Muscle layer of colon (tissue), 2 donors: Measurements from ENCODE around the gene SCTR.

Experiments
- H3K27ac ChIP-seq: one replicate; pipeline ENCODE4 v1.7.0; 2013; ENCODE audit warnings: low read depth, mild to moderate bottlenecking, low read length, moderate library complexity
- H3K27me3 ChIP-seq, 2 donors: one replicate each; pipeline ENCODE4 v1.7.0; 2013; ENCODE audit warnings: low read length in 2 of 2, mild to moderate bottlenecking in 2 of 2; ENCODE audit not compliant: insufficient read depth in 2 of 2, control insufficient read depth in 1 of 2
- H3K36me3 ChIP-seq: one replicate; pipeline ENCODE4 v1.7.0; 2013; ENCODE audit warnings: mild to moderate bottlenecking, low read length; ENCODE audit not compliant: insufficient read depth
- H3K4me1 ChIP-seq: one replicate; pipeline ENCODE4 v1.7.0; 2013; ENCODE audit warnings: mild to moderate bottlenecking, low read length; ENCODE audit not compliant: insufficient read depth
- H3K4me3 ChIP-seq, 2 donors: one replicate each; pipeline ENCODE4 v1.7.0; 2013; ENCODE audit warnings: low read length in 2 of 2, low read depth in 1 of 2, mild to moderate bottlenecking in 1 of 2, moderate library complexity in 1 of 2
- H3K9ac ChIP-seq: one replicate; pipeline ENCODE4 v1.7.0; 2013; ENCODE audit warnings: low read length
- H3K9me3 ChIP-seq: one replicate; pipeline ENCODE4 v1.7.0; 2013; ENCODE audit warnings: mild to moderate bottlenecking, low read length
- donor health status: abdominal sarcoma.
- donor health status: Adenocarcinoma of cecum.

The SCTR gene

DNA sequence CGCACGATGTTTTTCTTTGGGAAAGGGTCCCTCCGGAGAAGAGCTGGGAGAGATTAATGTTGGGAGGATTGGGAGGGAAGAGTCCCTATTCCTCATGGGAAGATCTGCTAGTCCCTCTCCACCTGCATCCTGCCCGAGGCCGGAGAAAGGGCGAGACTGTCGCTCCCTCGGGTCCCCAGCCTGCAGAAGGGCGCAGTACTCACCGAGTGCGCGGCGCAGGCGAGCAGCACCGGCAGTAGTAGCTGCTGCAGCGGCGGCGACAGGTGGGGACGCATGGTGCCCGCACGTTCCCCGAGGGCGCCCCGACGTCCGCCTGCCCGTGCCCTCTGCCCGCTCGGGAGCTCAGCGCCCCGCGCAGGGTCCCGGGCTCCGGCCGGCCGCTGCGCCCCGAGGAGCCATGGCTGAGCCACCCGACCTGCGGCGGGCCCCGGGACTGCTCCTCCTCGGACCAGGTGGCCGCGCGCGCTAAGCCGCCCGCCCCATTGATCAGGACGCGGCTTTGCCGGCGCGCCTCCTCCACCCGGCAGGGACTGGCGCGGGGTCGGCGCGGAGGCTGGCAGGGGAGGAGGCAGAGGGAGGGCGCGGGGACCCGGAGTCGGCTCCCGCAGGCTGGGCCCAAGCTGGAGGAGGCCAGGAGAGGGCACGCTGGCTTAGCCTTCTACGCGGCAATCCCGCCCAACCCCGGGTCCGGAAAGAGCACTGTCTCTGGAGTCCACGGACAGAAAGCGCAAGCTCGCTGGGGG, at the start of gene SCTR:
Gene SCTR, minus strand, starts transcription at position 532 of the 743 bp plus-strand sequence. Its CDS starts 257 bp downstream, at position 275.
- Histone ChIP-seq H3K27me3 (peaks cover 10 to 19% of the 10 kb centered on the region in 2 donors), H3K27ac (no peak within 1 kb of the TSS), H3K4me1 (peaks cover 11% of the 10 kb centered on the region), H3K4me3 (no peak within 1 kb of the TSS), H3K9ac (no peak within 1 kb of the TSS), H3K36me3 (no peaks in the 10 kb centered on the region), H3K9me3 (no peaks in the 10 kb centered on the region)

DNA sequence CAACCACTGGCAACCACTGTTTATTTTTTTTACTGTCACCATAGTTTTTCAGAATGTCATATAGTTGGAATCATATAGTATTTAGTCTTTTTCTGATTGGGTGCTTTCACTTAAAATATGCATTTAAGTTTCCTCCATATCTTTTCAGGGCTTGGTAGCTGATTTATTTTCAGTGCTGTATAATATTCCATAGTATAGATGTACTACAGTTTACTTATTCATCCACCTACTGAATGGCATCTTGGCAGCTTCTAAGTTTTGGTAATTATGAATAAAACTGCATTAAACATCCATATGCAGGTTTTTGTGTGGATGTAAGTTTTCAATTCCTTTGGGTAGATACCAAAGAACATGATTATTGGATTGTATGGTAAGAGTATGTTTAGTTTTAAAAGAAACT, 43.0 kb upstream of the SCTR start:
- no peaks in the 10 kb centered on the region for H3K36me3 ChIP-seq
- H3K9ac ChIP-seq: no peak overlapping the region
- no peaks in the 10 kb centered on the region for H3K9me3 ChIP-seq
- H3K4me3 ChIP-seq: no peak overlapping the region
- H3K27me3 ChIP-seq: no peaks in the 10 kb centered on the region
- no peaks in the 10 kb centered on the region for H3K4me1 ChIP-seq
- no peak overlapping the region for H3K27ac ChIP-seq

DNA sequence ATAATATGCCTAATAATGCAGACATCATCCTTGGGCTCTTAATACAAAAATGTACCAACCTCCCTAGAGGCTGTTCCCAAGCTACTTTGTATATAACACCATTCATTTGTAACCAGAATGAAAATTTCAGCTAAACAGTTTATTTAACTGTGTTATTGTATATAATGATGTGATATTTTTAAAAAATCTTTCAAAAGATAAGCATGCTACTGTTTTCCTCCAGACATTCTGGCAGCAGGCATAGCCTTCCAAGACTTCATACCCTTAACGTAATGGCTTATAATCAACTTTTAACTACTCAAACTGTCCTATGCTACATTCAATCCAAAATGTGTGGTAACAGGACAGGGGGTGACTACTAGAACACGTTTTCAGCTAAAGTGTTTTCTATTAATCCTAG, 41.2 kb upstream of the SCTR start:
- no peak overlapping the region for H3K4me3 ChIP-seq
- H3K9ac ChIP-seq: no peak overlapping the region
- H3K27ac ChIP-seq: no peak overlapping the region

DNA sequence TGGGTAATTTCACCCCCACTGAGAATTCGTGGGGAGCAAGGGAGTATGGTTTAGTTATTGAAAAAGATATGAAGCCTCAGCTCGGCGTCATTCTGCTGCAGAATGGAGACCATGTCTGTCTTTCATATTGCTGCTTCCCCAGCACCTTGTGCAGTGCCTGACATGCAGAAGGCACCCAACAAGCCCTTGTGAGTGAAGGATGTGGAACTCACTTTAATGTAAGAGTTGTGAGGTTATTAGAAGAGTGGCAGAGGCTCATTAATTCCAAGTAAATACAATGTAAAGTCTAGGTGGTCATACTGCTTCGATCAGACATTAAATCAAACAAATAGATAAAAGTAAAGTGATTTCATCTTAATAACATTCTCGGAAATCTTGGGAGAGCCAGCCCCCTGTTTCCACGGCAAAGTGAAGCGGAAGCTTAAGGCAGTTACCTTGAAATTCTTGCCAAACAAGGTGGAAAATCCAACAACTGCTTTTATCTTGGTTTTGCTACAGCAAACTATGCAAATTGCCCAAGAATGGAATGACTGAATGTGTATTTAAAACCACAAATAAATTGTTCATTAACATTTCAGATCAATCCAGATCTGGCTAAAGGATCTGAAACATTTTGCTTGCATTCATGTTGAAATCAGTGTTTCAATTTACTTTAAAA, 29.5 kb upstream of the SCTR start:
- Histone ChIP-seq H3K4me1 (peaks cover 1% of the 10 kb centered on the region), H3K9ac (no peak overlapping the region), H3K36me3 (no peaks in the 10 kb centered on the region), H3K9me3 (no peaks in the 10 kb centered on the region), H3K27ac (no peak overlapping the region), H3K27me3 (no peaks in the 10 kb centered on the region), H3K4me3 (no peak overlapping the region)

More for the DNA sequence above, 41.2 kb upstream of the SCTR start:
- Histone ChIP-seq H3K4me1 (peaks cover under 1% of the 10 kb centered on the region), H3K36me3 (no peaks in the 10 kb centered on the region), H3K9me3 (no peaks in the 10 kb centered on the region), H3K27me3 (no peaks in the 10 kb centered on the region)

DNA sequence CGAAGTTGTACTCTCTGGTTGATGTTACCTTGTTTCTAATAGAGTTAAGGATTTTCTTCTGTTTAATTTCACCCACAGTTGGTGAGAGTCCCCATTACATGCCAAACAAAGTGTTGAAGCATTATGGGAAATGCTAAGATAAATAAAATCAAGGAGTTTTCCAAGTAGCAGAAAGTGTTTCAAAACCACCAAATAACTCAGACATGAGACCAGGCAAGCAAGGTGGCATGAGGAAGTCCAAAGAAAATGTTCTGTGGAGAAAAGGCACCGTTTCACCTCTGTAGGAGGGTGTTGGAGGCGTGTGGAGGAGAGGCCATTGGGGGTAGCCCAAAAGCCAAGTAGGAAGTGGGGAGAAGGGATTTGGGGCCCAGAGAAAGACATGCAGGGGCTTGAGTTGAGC, 28.6 kb upstream of the SCTR start:
- no peaks in the 10 kb centered on the region for H3K9me3 ChIP-seq

DNA sequence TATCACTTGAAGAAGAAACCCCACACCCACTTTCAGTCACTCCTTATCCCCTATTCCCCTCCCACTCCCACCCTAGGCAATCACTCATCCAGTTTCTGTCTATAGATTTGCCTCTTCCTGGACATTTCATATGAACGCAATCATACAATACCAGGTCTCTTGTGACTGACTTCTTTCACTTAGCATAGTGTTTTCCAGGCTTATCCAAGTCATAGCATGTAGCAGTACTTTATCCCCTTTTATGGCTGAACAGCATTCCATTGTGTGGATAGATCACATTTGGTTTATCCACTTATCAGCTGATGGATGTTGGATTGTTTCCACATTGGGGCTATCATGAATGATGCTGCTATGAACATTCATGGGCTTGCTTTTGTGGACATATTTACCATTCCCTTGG, 26.6 kb upstream of the SCTR start:
- peaks cover 9% of the 10 kb centered on the region for H3K4me1 ChIP-seq

More for the DNA sequence above, 28.6 kb upstream of the SCTR start:
- H3K4me1 ChIP-seq: peaks cover 9% of the 10 kb centered on the region
- H3K27ac ChIP-seq: no peak overlapping the region
- H3K27me3 ChIP-seq: no peaks in the 10 kb centered on the region
- no peaks in the 10 kb centered on the region for H3K36me3 ChIP-seq
- H3K4me3 ChIP-seq: no peak overlapping the region
- H3K9ac ChIP-seq: no peak overlapping the region

DNA sequence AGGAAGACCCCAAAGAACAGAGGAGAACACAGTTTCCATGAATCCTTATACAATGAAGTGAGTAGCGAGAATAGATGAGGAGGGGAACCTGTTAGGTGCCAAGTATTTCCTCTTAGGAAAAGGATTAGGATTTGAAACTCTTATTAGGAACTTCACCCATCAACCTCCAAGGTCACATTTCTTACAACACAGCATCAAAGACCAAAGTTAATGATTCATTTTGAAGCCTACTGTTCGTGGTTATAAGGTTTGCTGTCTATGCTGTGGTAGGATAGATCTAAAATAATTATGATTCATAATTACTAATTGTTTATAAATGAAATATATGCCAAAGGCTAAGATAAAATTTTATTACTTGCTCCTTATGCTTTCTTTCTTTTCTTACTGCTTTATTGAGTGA, 26.1 kb upstream of the SCTR start:
- H3K9ac ChIP-seq: no peak overlapping the region
- H3K27ac ChIP-seq: no peak overlapping the region
- peaks cover 9% of the 10 kb centered on the region for H3K4me1 ChIP-seq

More for the DNA sequence above, 26.6 kb upstream of the SCTR start:
- no peaks in the 10 kb centered on the region for H3K9me3 ChIP-seq
- no peaks in the 10 kb centered on the region for H3K36me3 ChIP-seq
- no peaks in the 10 kb centered on the region for H3K27me3 ChIP-seq
- H3K27ac ChIP-seq: no peak overlapping the region
- no peak overlapping the region for H3K4me3 ChIP-seq
- no peak overlapping the region for H3K9ac ChIP-seq

DNA sequence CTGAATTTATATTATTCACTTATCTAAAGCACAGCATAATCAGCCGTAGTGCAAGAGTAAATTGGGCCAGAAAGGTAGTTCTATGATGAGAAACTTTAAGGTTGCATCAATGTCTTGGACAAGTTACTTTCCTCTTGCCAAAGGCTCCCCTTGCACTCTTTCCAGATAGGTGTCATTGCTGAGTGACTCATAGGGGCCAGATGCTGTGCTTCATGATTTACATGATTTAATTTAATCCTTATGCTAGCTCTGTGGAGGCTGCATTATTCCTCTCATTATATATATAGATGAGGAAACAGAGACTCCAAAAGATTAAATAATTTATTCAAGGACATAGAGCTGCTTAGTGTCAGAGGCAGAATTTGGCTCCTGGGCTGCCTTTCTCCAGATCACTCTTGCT, 25.0 kb upstream of the SCTR start:
- no peaks in the 10 kb centered on the region for H3K36me3 ChIP-seq
- H3K4me1 ChIP-seq: peaks cover 9% of the 10 kb centered on the region
- H3K27me3 ChIP-seq: peaks cover 0 to 4% of the 10 kb centered on the region in 2 donors
- H3K9ac ChIP-seq: no peak overlapping the region
- no peaks in the 10 kb centered on the region for H3K9me3 ChIP-seq
- no peak overlapping the region for H3K27ac ChIP-seq
- no peak overlapping the region for H3K4me3 ChIP-seq

More for the DNA sequence above, 26.1 kb upstream of the SCTR start:
- Histone ChIP-seq H3K9me3 (no peaks in the 10 kb centered on the region), H3K27me3 (no peaks in the 10 kb centered on the region), H3K4me3 (no peak overlapping the region), H3K36me3 (no peaks in the 10 kb centered on the region)

DNA sequence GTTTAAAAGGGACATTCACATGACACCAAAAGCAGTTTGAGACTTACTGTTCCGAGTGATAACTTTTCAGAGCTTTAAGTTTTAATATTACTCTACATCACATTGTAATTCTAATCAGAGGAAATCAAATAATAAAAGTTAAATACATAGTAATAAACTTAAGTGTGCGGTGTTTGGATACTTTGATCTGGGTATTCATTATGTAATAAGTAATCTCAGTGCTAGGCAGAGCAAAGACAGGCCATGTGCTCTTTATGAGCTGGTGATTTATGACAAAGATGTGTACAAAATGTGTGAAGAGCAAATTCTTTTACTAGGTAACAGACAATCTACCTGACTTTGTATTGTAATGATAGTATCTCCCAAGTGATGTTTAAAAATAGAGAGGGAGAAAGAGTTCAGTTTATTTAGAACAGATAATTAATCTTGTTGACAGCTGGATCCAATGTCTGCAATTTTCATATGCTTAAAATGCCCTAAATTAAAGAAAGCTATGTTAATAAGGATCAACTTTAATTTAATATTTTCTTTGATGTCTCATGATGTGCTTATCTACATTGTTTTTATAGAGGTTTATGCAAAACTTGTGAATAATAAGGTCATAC, 24.3 kb upstream of the SCTR start:
- no peak overlapping the region for H3K27ac ChIP-seq
- no peak overlapping the region for H3K4me3 ChIP-seq
- peaks cover 13% of the 10 kb centered on the region for H3K4me1 ChIP-seq

DNA sequence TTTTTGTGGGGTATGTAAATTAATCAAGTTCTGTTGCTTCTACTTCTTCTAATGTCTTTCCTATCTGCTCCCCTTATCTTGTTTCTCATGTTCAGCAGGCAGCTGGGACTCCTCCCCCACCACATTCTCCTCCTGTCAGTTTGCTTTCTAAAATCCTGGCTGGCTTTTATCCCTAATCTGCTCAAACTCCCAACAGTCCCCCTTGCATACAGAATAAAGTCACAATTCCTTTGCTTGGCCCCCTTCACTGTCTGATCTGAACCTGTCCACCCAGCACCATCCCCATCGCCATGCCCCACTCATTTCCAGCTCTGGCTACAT, 22.1 kb upstream of the SCTR start:
- Histone ChIP-seq H3K9ac (no peak overlapping the region), H3K9me3 (no peaks in the 10 kb centered on the region), H3K36me3 (no peaks in the 10 kb centered on the region), H3K27me3 (peaks cover 0 to 4% of the 10 kb centered on the region in 2 donors), H3K27ac (no peak overlapping the region), H3K4me1 (peaks cover 15% of the 10 kb centered on the region), H3K4me3 (no peak overlapping the region)

More for the DNA sequence above, 24.3 kb upstream of the SCTR start:
- H3K36me3 ChIP-seq: no peaks in the 10 kb centered on the region
- no peak overlapping the region for H3K9ac ChIP-seq
- peaks cover 0 to 4% of the 10 kb centered on the region in 2 donors for H3K27me3 ChIP-seq
- no peaks in the 10 kb centered on the region for H3K9me3 ChIP-seq

DNA sequence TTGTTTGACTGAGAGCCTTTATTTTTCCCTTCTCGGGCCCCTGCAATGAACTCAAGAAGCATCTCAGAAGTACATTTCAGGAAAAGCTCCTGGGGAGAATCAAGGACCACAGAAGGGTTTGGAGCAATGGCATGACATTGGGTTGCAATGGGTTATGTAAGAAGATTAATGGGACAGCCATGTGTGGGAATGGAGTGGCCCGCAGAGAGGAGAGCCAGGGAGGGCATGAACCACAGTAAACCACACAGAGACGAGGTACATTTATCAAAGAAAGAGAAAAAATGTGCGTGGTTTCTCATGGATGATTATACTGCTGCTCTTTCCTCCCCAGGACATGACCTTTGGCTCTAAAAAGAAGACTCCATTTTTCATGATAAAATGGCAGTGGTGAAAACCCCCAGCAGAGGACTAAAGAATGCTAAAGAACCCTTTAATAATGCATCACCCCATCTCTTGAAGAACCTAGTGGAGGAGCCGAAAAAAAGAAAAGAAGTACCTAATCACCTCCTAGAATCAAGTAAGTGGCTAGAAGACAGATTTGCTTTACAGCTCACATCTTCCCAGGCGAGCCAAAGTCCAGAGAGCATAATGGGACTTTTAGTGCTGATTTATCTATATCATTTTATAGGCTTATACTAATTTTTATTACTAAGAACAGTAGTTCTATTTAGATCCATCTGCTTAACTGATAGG, 21.6 kb upstream of the SCTR start:
- H3K9ac ChIP-seq: no peak overlapping the region
- no peak overlapping the region for H3K27ac ChIP-seq
- H3K4me3 ChIP-seq: no peak overlapping the region
- no peaks in the 10 kb centered on the region for H3K9me3 ChIP-seq
- no peaks in the 10 kb centered on the region for H3K36me3 ChIP-seq
- H3K4me1 ChIP-seq: peaks cover 15% of the 10 kb centered on the region
- H3K27me3 ChIP-seq: peaks cover 0 to 4% of the 10 kb centered on the region in 2 donors
